Osteoblast (primary cell): ENCODE results near the gene ELF1. TPM values are rescaled to one million over a fixed set of nuclear protein-coding genes. Genes with fewer than 3 reads are reported as not detected.

ENCODE experiments used
- DNase-seq: peaks from one replicate; pipeline ENCODE4 v3.0.0; 2011; ENCODE audit warnings: low spot score, mixed read lengths; ENCODE audit not compliant: insufficient read length; ENCODE audit errors: missing footprints
- H2AFZ ChIP-seq: 2 replicates; pipeline ENCODE4 v1.6.0; 2011; ENCODE audit warnings: mild to moderate bottlenecking, low read length
- H3K27ac ChIP-seq: 2 replicates; pipeline ENCODE4 v1.5.1; 2011; ENCODE audit warnings: mild to moderate bottlenecking, low read depth, low read length, moderate library complexity
- H3K27me3 ChIP-seq: 2 replicates; pipeline ENCODE4 v1.6.0; 2012; ENCODE audit warnings: mild to moderate bottlenecking, control low read depth, inconsistent platforms, low read length, moderate library complexity; ENCODE audit not compliant: insufficient read depth
- H3K36me3 ChIP-seq: 2 replicates; pipeline ENCODE4 v1.5.1; 2011; ENCODE audit warnings: mild to moderate bottlenecking, low read length, control low read depth, moderate library complexity; ENCODE audit not compliant: insufficient read depth
- H3K4me1 ChIP-seq: 2 replicates; pipeline ENCODE4 v1.5.1; 2011; ENCODE audit warnings: mild to moderate bottlenecking, low read length, control low read depth, moderate library complexity; ENCODE audit not compliant: insufficient read depth
- H3K4me2 ChIP-seq: 2 replicates; pipeline ENCODE4 v1.6.0; 2011; ENCODE audit warnings: mild to moderate bottlenecking, low read length; ENCODE audit not compliant: insufficient read depth
- H3K4me3 ChIP-seq: fragments of 200-600 bp; sonication (generic); 3 replicates; pipeline ENCODE4 v1.5.1; 2012; ENCODE audit warnings: mild to moderate bottlenecking, low read length, inconsistent platforms; ENCODE audit not compliant: insufficient read depth
- H3K79me2 ChIP-seq: 2 replicates; pipeline ENCODE4 v1.6.0; 2012; ENCODE audit warnings: mild to moderate bottlenecking, low read length, control low read depth, inconsistent platforms; ENCODE audit not compliant: insufficient read depth
- H3K9me3 ChIP-seq: 2 replicates; pipeline ENCODE4 v1.5.1; 2011; ENCODE audit warnings: low read depth, low read length, control low read depth
- H4K20me1 ChIP-seq: 2 replicates; pipeline ENCODE4 v1.6.0; 2012; ENCODE audit warnings: mild to moderate bottlenecking, low read length, control low read depth; ENCODE audit not compliant: insufficient read depth
- CTCF ChIP-seq: IDR thresholded peaks from 2 replicates; pipeline ENCODE4 v1.5.1; 2011; ENCODE audit warnings: mild to moderate bottlenecking, low read depth, low read length, moderate library complexity; ENCODE audit errors: extremely low read depth
- total RNA-seq: library from RNA; depleted of rRNA; stranded (reverse); fragments of >200 nt; gene quantifications from 2 replicates; pipeline ENCODE4 v1.2.3, GENCODE V29; 2012

The ELF1 gene
- total RNA-seq, 1 donor, result 63.0 TPM

DNA sequence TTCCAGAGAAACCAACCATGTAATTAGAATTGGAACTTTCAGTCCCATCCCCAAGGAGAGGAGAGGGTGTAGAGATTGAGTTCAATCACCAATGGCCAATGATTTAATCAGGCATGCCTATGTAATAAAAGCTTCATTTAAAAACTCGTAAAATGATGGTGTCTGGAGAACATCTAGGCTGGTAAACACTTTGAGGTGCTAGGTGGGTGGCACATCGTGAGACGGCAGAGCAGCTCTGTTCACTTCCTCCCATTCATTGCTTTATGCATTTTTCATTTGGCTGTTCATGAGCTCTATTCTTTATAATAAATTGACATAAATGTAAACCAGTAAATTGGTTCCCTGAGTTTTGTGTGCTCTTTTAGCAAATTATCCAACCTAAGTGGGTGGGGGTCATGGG is 90.1 kb downstream of the ELF1 start:
- Histone ChIP-seq H2AFZ (no peak overlapping the region), H4K20me1 (no peaks in the 10 kb centered on the region), H3K4me2 (no peak overlapping the region), H3K36me3 (peaks cover 15% of the 10 kb centered on the region), H3K27me3 (no peaks in the 10 kb centered on the region), H3K4me1 (no peaks in the 10 kb centered on the region), H3K4me3 (no peak overlapping the region), H3K9me3 (no peaks in the 10 kb centered on the region), H3K27ac (no peak overlapping the region), H3K79me2 (no peaks in the 10 kb centered on the region)
- no peak for TF ChIP-seq CTCF
- DNase-seq, result no peak

DNA sequence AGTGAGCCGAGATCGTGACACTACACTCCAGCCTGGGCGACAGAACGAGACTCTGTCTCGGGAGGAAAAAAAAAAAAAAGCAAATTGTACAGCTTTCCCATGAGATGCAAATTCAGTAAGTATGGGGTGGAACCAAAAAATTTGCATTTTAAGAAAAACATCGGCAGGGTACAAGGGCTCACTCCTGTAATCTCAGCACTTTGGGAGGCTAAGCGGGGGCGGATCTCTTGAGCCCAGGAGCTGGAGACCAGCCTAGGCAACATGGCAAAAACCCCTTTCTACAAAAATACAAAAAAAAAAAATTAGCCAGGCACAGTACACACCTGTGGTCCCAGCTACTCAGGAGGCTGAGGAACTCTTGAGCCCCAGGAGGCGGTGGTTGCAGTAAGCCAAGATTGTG is 91.2 kb downstream of the ELF1 start:
- no peak for DNase-seq
- H3K27ac ChIP-seq, result no peak overlapping the region
- no peaks in the 10 kb centered on the region for H3K27me3 ChIP-seq
- H3K79me2 ChIP-seq, result no peaks in the 10 kb centered on the region
- no peak overlapping the region for H3K4me2 ChIP-seq
- no peak overlapping the region for H2AFZ ChIP-seq
- H3K4me1 ChIP-seq, result no peaks in the 10 kb centered on the region
- H3K36me3 ChIP-seq, result peaks cover 9% of the 10 kb centered on the region
- TF ChIP-seq CTCF, result no peak
- H3K4me3 ChIP-seq, result no peak overlapping the region
- no peaks in the 10 kb centered on the region for H3K9me3 ChIP-seq
- no peaks in the 10 kb centered on the region for H4K20me1 ChIP-seq

GRCh38 chr13:40923867-40924266 is 95.2 kb downstream of the ELF1 start:
- no peak for DNase-seq
- Histone ChIP-seq H3K4me3 (no peak overlapping the region), H3K27ac (no peak overlapping the region), H2AFZ (no peak overlapping the region), H3K79me2 (peaks cover 6% of the 10 kb centered on the region), H3K27me3 (no peaks in the 10 kb centered on the region), H3K4me1 (peaks cover 6% of the 10 kb centered on the region), H3K4me2 (no peak overlapping the region), H3K9me3 (no peaks in the 10 kb centered on the region), H3K36me3 (no peaks in the 10 kb centered on the region), H4K20me1 (no peaks in the 10 kb centered on the region)
- TF ChIP-seq CTCF, result no peak

- Histone ChIP-seq H3K79me2 (peaks cover 12% of the 10 kb centered on the region), H3K4me3 (no peak overlapping the region), H3K36me3 (no peaks in the 10 kb centered on the region), H3K27me3 (no peaks in the 10 kb centered on the region), H3K9me3 (no peaks in the 10 kb centered on the region), H4K20me1 (no peaks in the 10 kb centered on the region), H3K27ac (no peak overlapping the region), H3K4me1 (peaks cover 6% of the 10 kb centered on the region), H3K4me2 (no peak overlapping the region), H2AFZ (no peak overlapping the region)
- TF ChIP-seq CTCF, result no peak
- DNase-seq, result peak; percentile 77
Observed at GRCh38 chr13:40922437-40923040, 96.6 kb downstream of the ELF1 start.
